ENCODE measurements around the gene LUM. TPM values are rescaled to one million over a fixed set of nuclear protein-coding genes. Genes with fewer than 3 reads are reported as not detected.
"Not testable (repeated sequence)": the region's sequence is repeated elsewhere in the genome, so short reads cannot be mapped to it uniquely, and the experiment has no call there.

Gene LUM
- total RNA-seq, 2 experiments from 2014 or later: not detected

- CTCF ChIA-PET: no interaction called here
- no peaks in the 10 kb centered on the region for H3K4me1 Mint-ChIP-seq (ENCODE audit: low read depth)
These were observed 18.0 kb downstream of the LUM start for GRCh38 chr12:91093341-91093740.

GRCh38 chr12:91091916-91092715, 19.2 kb downstream of the LUM start:
- no peak for ATAC-seq
- intact Hi-C loops (cut with micrococcal nuclease): no loop called here
- no peak for TF ChIP-seq CTCF (IDR thresholded peaks at IDR 0.05)
- POLR2A ChIA-PET: no interaction called here
- Mint-ChIP-seq H3K36me3 (ENCODE audit: low read depth) (no peaks in the 10 kb centered on the region), H3K27ac (no peak overlapping the region), H3K4me1 (ENCODE audit: low read depth) (no peaks in the 10 kb centered on the region), H3K27me3 (peaks cover 3% of the 10 kb centered on the region), H3K4me3 (no peak overlapping the region), H3K9me3 (peaks cover 20% of the 10 kb centered on the region)
- no peak for DNase-seq
- CTCF ChIA-PET: no interaction called here

More at GRCh38 chr12:91093341-91093740, 18.0 kb downstream of the LUM start:
- ATAC-seq (no peak), DNase-seq (no peak)
- no peak overlapping the region for H3K27ac Mint-ChIP-seq
- H3K9me3 Mint-ChIP-seq: peaks cover 20% of the 10 kb centered on the region
- intact Hi-C loops (cut with micrococcal nuclease): no loop called here
- no peak for TF ChIP-seq CTCF (IDR thresholded peaks at IDR 0.05)
- H3K36me3 Mint-ChIP-seq (ENCODE audit: low read depth): no peaks in the 10 kb centered on the region
- peaks cover 3% of the 10 kb centered on the region for H3K27me3 Mint-ChIP-seq
- POLR2A ChIA-PET: no interaction called here
- H3K4me3 Mint-ChIP-seq: no peak overlapping the region

GRCh38 chr12:91089953-91090352, 21.3 kb downstream of the LUM start:
- H3K27ac Mint-ChIP-seq; H3K4me1 Mint-ChIP-seq (ENCODE audit: low read depth); H3K4me3 Mint-ChIP-seq; intact Hi-C loops (cut with micrococcal nuclease); H3K36me3 Mint-ChIP-seq (ENCODE audit: low read depth); DNase-seq; H3K27me3 Mint-ChIP-seq; ATAC-seq: not testable (repeated sequence)
- ChIA-PET POLR2A (interaction anchor here (0.6 kb wide), 1 partner anchor 129 kb away, joined by 3 read pairs; no protein-coding TSS in a partner anchor), CTCF (interaction anchor here (2.0 kb wide), 1 partner anchor 19 kb away, joined by 6 read pairs; no protein-coding TSS in a partner anchor)
- H3K9me3 Mint-ChIP-seq: peaks cover 20% of the 10 kb centered on the region

- Mint-ChIP-seq H3K27ac (no peak overlapping the region), H3K4me3 (no peak overlapping the region), H3K27me3 (no peaks in the 10 kb centered on the region), H3K4me1 (ENCODE audit: low read depth) (no peaks in the 10 kb centered on the region), H3K36me3 (ENCODE audit: low read depth) (no peaks in the 10 kb centered on the region), H3K9me3 (no peaks in the 10 kb centered on the region)
- DNase-seq: no peak
- no peak for ATAC-seq
- intact Hi-C loops (cut with micrococcal nuclease): no loop called here
- CTCF ChIA-PET: no interaction called here
- POLR2A ChIA-PET: no interaction called here
- no peak for TF ChIP-seq CTCF (IDR thresholded peaks at IDR 0.05)
These were observed 31.3 kb downstream of the LUM start for GRCh38 chr12:91080041-91080440.

- intact Hi-C loops (cut with micrococcal nuclease): no loop called here
- ChIA-PET POLR2A (no interaction called here), CTCF (no interaction called here)
- ATAC-seq (no peak), DNase-seq (no peak)
- H3K27ac Mint-ChIP-seq: no peak overlapping the region
- H3K27me3 Mint-ChIP-seq: no peaks in the 10 kb centered on the region
- TF ChIP-seq CTCF (IDR thresholded peaks at IDR 0.05): no peak
- no peaks in the 10 kb centered on the region for H3K9me3 Mint-ChIP-seq
- H3K4me3 Mint-ChIP-seq: no peak overlapping the region
- no peaks in the 10 kb centered on the region for H3K36me3 Mint-ChIP-seq (ENCODE audit: low read depth)
- H3K4me1 Mint-ChIP-seq (ENCODE audit: low read depth): no peaks in the 10 kb centered on the region
These were observed 32.8 kb downstream of the LUM start for GRCh38 chr12:91078501-91078900.

All from activated CD8-positive, alpha-beta T cell treated with anti-CD3 and anti-CD28 coated beads for 36 hours (primary cell).